ENCODE data around the gene KDM4B. TPM values are rescaled to one million over a fixed set of nuclear protein-coding genes. Genes with fewer than 3 reads are reported as not detected.

KDM4B gene
- total RNA-seq, 1 experiment from 2014 or later, result 35.9 TPM

- no peaks in the 10 kb centered on the region for H3K79me2 ChIP-seq (ENCODE audit: insufficient read depth, low read length)
- H3K4me1 ChIP-seq (ENCODE audit: control insufficient read depth in 1 of 2, insufficient read depth in 2 of 2, low read length in 2 of 2), result peaks cover 17 to 40% of the 10 kb centered on the region in 2 experiments
- H3K9me2 ChIP-seq (ENCODE audit: insufficient read depth), result no peaks in the 10 kb centered on the region
- H2AFZ ChIP-seq (ENCODE audit: low read depth, low read length, poor library complexity, severe bottlenecking), result no peak overlapping the region
- ChIA-PET CTCF (no interaction called here), POLR2A (no interaction called here), RAD21 (ENCODE audit: low non-redundant PET in 1 of 2, low total read pairs in 2 of 2, uncharacterized antibody in 2 of 2, unreplicated experiment in 2 of 2) (interaction anchor here in 1 of 2 experiments (0.6 kb wide), 1 partner anchor 55 kb away, joined by 4 read pairs; no protein-coding TSS in a partner anchor)
- no peak for TF ChIP-seq CBX3 (IDR thresholded peaks at IDR 0.05; ENCODE audit: low read depth)
- TF ChIP-seq SRF (IDR thresholded peaks at IDR 0.05; ENCODE audit: low read depth), result no peak
- no peak for TF ChIP-seq EZH2 (IDR thresholded peaks at IDR 0.05)
- TF ChIP-seq ZNF274 (IDR thresholded peaks at IDR 0.05; ENCODE audit: low read depth, low read length), result no peak
- no peaks in the 10 kb centered on the region for H3K9me3 ChIP-seq (ENCODE audit: control insufficient read depth in 1 of 2, insufficient read depth in 1 of 2, low read depth in 1 of 2, low read length in 2 of 2)
- H3K4me3 ChIP-seq (replicated peaks in 1 of 2; ENCODE audit: low read depth in 1 of 2, low read length in 2 of 2), result no peak overlapping the region
- no peaks in the 10 kb centered on the region for H4K20me1 ChIP-seq (ENCODE audit: insufficient read depth)
- DNase-seq (ENCODE audit: low read depth, low spot score), result no peak
- no peak overlapping the region for H3K4me2 ChIP-seq (ENCODE audit: low read length)
- H3K27ac ChIP-seq (ENCODE audit: low read depth, low read length), result no peak overlapping the region
- H3K36me3 ChIP-seq (ENCODE audit: control insufficient read depth in 1 of 2, insufficient read depth in 2 of 2, low read length in 2 of 2), result no peaks in the 10 kb centered on the region
- no peak overlapping the region for H3K9ac ChIP-seq (ENCODE audit: low read length)
- BruUV-seq (replicated peaks), result no TSS peak
- intact Hi-C loops (cut with micrococcal nuclease), result no loop called here
- no peaks in the 10 kb centered on the region for H3K27me3 ChIP-seq (ENCODE audit: insufficient read depth, low read length)
- no peak for ATAC-seq
Observed at GRCh38 chr19:5178841-5179240, 209.9 kb downstream of the KDM4B start.

GRCh38 chr19:5179256-5179655 lies 210.3 kb downstream of the KDM4B start:
- BruUV-seq (replicated peaks), result no TSS peak
- no peak for ATAC-seq
- RAD21 ChIA-PET (ENCODE audit: low non-redundant PET in 1 of 2, low total read pairs in 2 of 2, uncharacterized antibody in 2 of 2, unreplicated experiment in 2 of 2), result interaction anchor here in 1 of 2 experiments (0.6 kb wide), 1 partner anchor 55 kb away, joined by 4 read pairs; no protein-coding TSS in a partner anchor

More at GRCh38 chr19:5179256-5179655, 210.3 kb downstream of the KDM4B start:
- POLR2A ChIA-PET, result no interaction called here
- Histone ChIP-seq H3K9me2 (ENCODE audit: insufficient read depth) (no peaks in the 10 kb centered on the region), H2AFZ (ENCODE audit: low read depth, low read length, poor library complexity, severe bottlenecking) (no peak overlapping the region), H3K27ac (ENCODE audit: low read depth, low read length) (no peak overlapping the region), H3K9ac (ENCODE audit: low read length) (no peak overlapping the region), H4K20me1 (ENCODE audit: insufficient read depth) (no peaks in the 10 kb centered on the region), H3K4me1 (ENCODE audit: control insufficient read depth in 1 of 2, insufficient read depth in 2 of 2, low read length in 2 of 2) (peaks cover 14 to 36% of the 10 kb centered on the region in 2 experiments), H3K9me3 (ENCODE audit: control insufficient read depth in 1 of 2, insufficient read depth in 1 of 2, low read depth in 1 of 2, low read length in 2 of 2) (no peaks in the 10 kb centered on the region), H3K27me3 (ENCODE audit: insufficient read depth, low read length) (no peaks in the 10 kb centered on the region), H3K79me2 (ENCODE audit: insufficient read depth, low read length) (no peaks in the 10 kb centered on the region), H3K4me2 (ENCODE audit: low read length) (no peak overlapping the region), H3K4me3 (replicated peaks in 1 of 2; ENCODE audit: low read depth in 1 of 2, low read length in 2 of 2) (no peak overlapping the region), H3K36me3 (ENCODE audit: control insufficient read depth in 1 of 2, insufficient read depth in 2 of 2, low read length in 2 of 2) (no peaks in the 10 kb centered on the region)
- intact Hi-C loops (cut with micrococcal nuclease), result no loop called here
- TF ChIP-seq SRF (IDR thresholded peaks at IDR 0.05; ENCODE audit: low read depth), result no peak
- no peak for TF ChIP-seq EZH2 (IDR thresholded peaks at IDR 0.05)
- no peak for TF ChIP-seq ELF1 (IDR thresholded peaks at IDR 0.05; ENCODE audit: borderline replicate concordance, low read depth)
- no peak for TF ChIP-seq SIN3A (IDR thresholded peaks at IDR 0.05; ENCODE audit: low read depth)
- TF ChIP-seq FOSL1 (IDR thresholded peaks at IDR 0.05; ENCODE audit: low read depth), result no peak
- no peak for TF ChIP-seq ATF3 (IDR thresholded peaks at IDR 0.05)
- CTCF ChIA-PET, result no interaction called here
- DNase-seq (ENCODE audit: low read depth, low spot score), result no peak

Data from HCT116 (cell line).